NB4 (cell line): Measurements from ENCODE around the gene NR1H4.

Source experiments
- CTCF ChIP-seq: IDR thresholded peaks from one replicate; pipeline ENCODE4 v1.5.1; 2012; ENCODE audit warnings: low read depth, low read length
- POLR2A ChIP-seq: IDR thresholded peaks from 2 replicates; pipeline ENCODE4 v1.6.1; 2011; ENCODE audit warnings: mild to moderate bottlenecking; ENCODE audit not compliant: insufficient read length; ENCODE audit errors: extremely low read depth

- TF ChIP-seq POLR2A (no peak), CTCF (no peak)
Measured at GRCh38 chr12:100476013-100476751, 2.5 kb downstream of the NR1H4 start.
